ENCODE measurements around the gene SMIM20. TPM values are rescaled to one million over a fixed set of nuclear protein-coding genes. Genes with fewer than 3 reads are reported as not detected.

Gene SMIM20
- total RNA-seq, 2 experiments from 2014 or later: 44.0 to 53.8 TPM

GRCh38 chr4:25867781-25868294, 46.2 kb upstream of the SMIM20 start:
- no peak for TF ChIP-seq EZH2phosphoT487 (IDR thresholded peaks at IDR 0.05; ENCODE audit: borderline replicate concordance, low read depth, low read length)
- no peak for TF ChIP-seq CTCF (conservative IDR thresholded peaks at IDR 0.05; ENCODE audit: low read length)
- no peaks in the 10 kb centered on the region for H3K9me3 ChIP-seq (ENCODE audit: low read length)
- H3K79me2 ChIP-seq (ENCODE audit: insufficient read depth, low read depth, low read length): peaks cover 78% of the 10 kb centered on the region
- H4K20me1 ChIP-seq (ENCODE audit: insufficient read depth, low read length): no peaks in the 10 kb centered on the region
- POLR2A ChIA-PET: interaction anchor here (0.7 to 7.4 kb wide), 10 partner anchors 9 to 1139 kb away, joined by 3 to 101 read pairs (median 4); partner anchors contain the start of gene SMIM20
- CTCF ChIA-PET (ENCODE audit: unreplicated experiment): interaction anchor here (0.8 to 1.3 kb wide), 2 partner anchors 8 to 11 kb away, joined by 5 read pairs; no protein-coding TSS in a partner anchor
- peak overlapping the region; percentile 99 for H3K27ac ChIP-seq (ENCODE audit: low read depth, low read length, poor library complexity, severe bottlenecking)
- no peaks in the 10 kb centered on the region for H3K9me2 ChIP-seq (ENCODE audit: insufficient read depth, low read length)
- no TSS peak for BruUV-seq (replicated peaks)
- intact Hi-C loops (cut with micrococcal nuclease; ENCODE audit: unreplicated experiment): loop anchor here (1.0 to 5.0 kb wide), 4 partner anchors 7 to 1139 kb away; partner anchors contain the start of gene RBPJ
- peaks cover 7% of the 10 kb centered on the region; the same call in 1 of the 2 replicates for H3K36me3 ChIP-seq (ENCODE audit: insufficient read depth, low read length)
- peaks cover 93% of the 10 kb centered on the region for H3K4me1 ChIP-seq (ENCODE audit: insufficient read depth, low read length, poor library complexity, severe bottlenecking)
- peak overlapping the region; percentile 78 for H3K4me2 ChIP-seq (ENCODE audit: low read length)
- H2AFZ ChIP-seq (ENCODE audit: low read length): no peak overlapping the region
- DNase-seq (ENCODE audit: low spot score): peak; percentile 26
- peak overlapping the region; percentile 75 for H3K4me3 ChIP-seq (ENCODE audit: low read depth, low read length, poor library complexity, severe bottlenecking)

GRCh38 chr4:25870081-25870480, 43.9 kb upstream of the SMIM20 start:
- Histone ChIP-seq H3K4me2 (ENCODE audit: low read length) (peak overlapping the region; percentile 78), H4K20me1 (ENCODE audit: insufficient read depth, low read length) (no peaks in the 10 kb centered on the region), H3K36me3 (ENCODE audit: insufficient read depth, low read length) (no peaks in the 10 kb centered on the region; the same call in 1 of the 2 replicates), H3K4me3 (ENCODE audit: low read depth, low read length, poor library complexity, severe bottlenecking) (peak overlapping the region; percentile 75), H3K9me3 (ENCODE audit: low read length) (no peaks in the 10 kb centered on the region), H3K79me2 (ENCODE audit: insufficient read depth, low read depth, low read length) (peaks cover 58% of the 10 kb centered on the region), H3K9me2 (ENCODE audit: insufficient read depth, low read length) (no peaks in the 10 kb centered on the region), H3K27ac (ENCODE audit: low read depth, low read length, poor library complexity, severe bottlenecking) (peak overlapping the region; percentile 99), H3K4me1 (ENCODE audit: insufficient read depth, low read length, poor library complexity, severe bottlenecking) (peaks cover 100% of the 10 kb centered on the region), H2AFZ (ENCODE audit: low read length) (no peak overlapping the region)
- peak; percentile 83 for DNase-seq (ENCODE audit: low spot score)
- ChIA-PET POLR2A (interaction anchor here (0.8 to 7.4 kb wide), 12 partner anchors 8 to 990 kb away, joined by 3 to 101 read pairs (median 5); partner anchors contain the start of genes SMIM20 and STIM2), CTCF (ENCODE audit: unreplicated experiment) (interaction anchor here (0.6 to 1.2 kb wide), 4 partner anchors 10 to 963 kb away, joined by 3 read pairs; no protein-coding TSS in a partner anchor)
- intact Hi-C loops (cut with micrococcal nuclease; ENCODE audit: unreplicated experiment): loop anchor here (1.0 to 5.0 kb wide), 3 partner anchors 44 to 987 kb away; partner anchors contain the start of gene SMIM20
- no TSS peak for BruUV-seq (replicated peaks)
- TF ChIP-seq EZH2phosphoT487 (IDR thresholded peaks at IDR 0.05; ENCODE audit: borderline replicate concordance, low read depth, low read length) (no peak), CTCF (conservative IDR thresholded peaks at IDR 0.05; ENCODE audit: low read length) (no peak)
